Activated naive CD8-positive, alpha-beta T cell treated with anti-CD3 and anti-CD28 coated beads for 36 hours (primary cell): ENCODE results near the gene RABEP1. TPM values are rescaled to one million over a fixed set of nuclear protein-coding genes. Genes with fewer than 3 reads are reported as not detected.

Source experiments
- DNase-seq: peaks from one replicate; pipeline ENCODE4 v3.0.0; 2021
- H3K27ac Mint-ChIP-seq: one replicate; pipeline ENCODE4 v1.8.0; 2022; ENCODE audit warnings: mild to moderate bottlenecking, moderate library complexity, mixed read lengths
- H3K27me3 Mint-ChIP-seq: one replicate; pipeline ENCODE4 v1.8.0; 2022; ENCODE audit warnings: mild to moderate bottlenecking, mixed read lengths
- H3K36me3 Mint-ChIP-seq: one replicate; pipeline ENCODE4 v1.8.0; 2021; ENCODE audit warnings: mild to moderate bottlenecking, mixed read lengths
- H3K4me1 Mint-ChIP-seq: one replicate; pipeline ENCODE4 v1.8.0; 2021; ENCODE audit warnings: mixed read lengths
- H3K4me3 Mint-ChIP-seq: one replicate; pipeline ENCODE4 v1.8.0; 2022; ENCODE audit warnings: mild to moderate bottlenecking, moderate library complexity, mixed read lengths
- H3K9me3 Mint-ChIP-seq: one replicate; pipeline ENCODE4 v1.8.0; 2022; ENCODE audit warnings: mixed read lengths
- total RNA-seq, 2 experiments: library from RNA; stranded (reverse); gene quantifications; one replicate each; pipeline ENCODE4 v1.2.3, GENCODE V29; 2021

Gene RABEP1
- total RNA-seq, 2 experiments from 2014 or later: 58.4 to 61.1 TPM

DNA sequence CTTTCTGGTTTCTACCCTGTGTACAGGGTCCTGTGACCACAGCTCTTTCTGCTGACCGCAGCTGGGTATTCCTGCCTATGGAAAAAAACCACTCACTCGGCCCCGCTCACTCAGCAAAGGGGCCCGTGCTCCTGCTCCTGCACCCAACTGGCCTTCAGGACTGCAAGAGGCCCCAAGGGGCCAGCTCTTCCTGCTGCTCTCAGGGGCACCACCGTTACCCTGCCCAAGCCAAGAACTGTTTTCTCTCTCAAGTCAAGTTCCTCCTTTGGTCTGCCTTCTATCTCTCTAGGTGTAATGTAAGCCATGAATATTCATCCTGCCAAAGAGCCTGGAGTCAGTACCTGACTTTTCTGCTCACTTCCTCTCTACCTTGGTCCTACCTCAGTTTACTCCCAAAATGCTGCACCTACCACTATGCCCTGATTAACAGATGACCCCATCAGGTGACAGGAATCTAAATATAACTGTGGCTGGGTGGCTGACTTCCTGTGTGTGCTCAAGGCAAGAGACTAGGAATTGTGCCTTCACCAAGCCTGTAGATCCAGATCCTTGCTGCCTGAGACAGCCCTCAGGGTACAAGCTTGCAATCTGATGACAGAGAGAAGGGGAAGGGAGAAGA is 27.1 kb upstream of the RABEP1 start:
- Mint-ChIP-seq H3K9me3 (no peaks in the 10 kb centered on the region), H3K4me3 (no peak overlapping the region), H3K27me3 (no peaks in the 10 kb centered on the region), H3K36me3 (no peaks in the 10 kb centered on the region), H3K4me1 (peaks cover 11% of the 10 kb centered on the region), H3K27ac (no peak overlapping the region)
- DNase-seq: no peak

DNA sequence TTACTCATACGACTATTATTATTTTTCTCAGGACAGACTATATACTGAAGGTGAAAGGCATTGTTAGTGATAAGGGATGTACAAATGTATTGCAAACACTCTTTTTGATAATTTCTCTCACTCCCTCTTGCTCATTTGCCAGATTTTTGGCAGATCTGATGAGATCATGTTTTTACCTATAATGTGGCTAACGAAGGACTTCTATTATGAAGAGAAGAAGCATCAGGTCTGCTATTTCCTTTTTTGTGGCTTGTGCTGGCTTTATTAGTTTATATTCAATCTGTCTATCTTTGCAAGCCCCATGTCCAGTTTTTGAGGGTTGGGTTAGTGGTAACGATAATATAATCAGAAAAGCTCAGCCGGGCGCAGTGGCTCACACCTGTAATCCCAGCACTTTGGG is 25.0 kb upstream of the RABEP1 start:
- H3K9me3 Mint-ChIP-seq: no peaks in the 10 kb centered on the region
- H3K36me3 Mint-ChIP-seq: no peaks in the 10 kb centered on the region
- H3K27me3 Mint-ChIP-seq: no peaks in the 10 kb centered on the region
- H3K4me1 Mint-ChIP-seq: peaks cover 11% of the 10 kb centered on the region
- no peak overlapping the region for H3K4me3 Mint-ChIP-seq
- no peak overlapping the region for H3K27ac Mint-ChIP-seq
- DNase-seq: no peak

DNA sequence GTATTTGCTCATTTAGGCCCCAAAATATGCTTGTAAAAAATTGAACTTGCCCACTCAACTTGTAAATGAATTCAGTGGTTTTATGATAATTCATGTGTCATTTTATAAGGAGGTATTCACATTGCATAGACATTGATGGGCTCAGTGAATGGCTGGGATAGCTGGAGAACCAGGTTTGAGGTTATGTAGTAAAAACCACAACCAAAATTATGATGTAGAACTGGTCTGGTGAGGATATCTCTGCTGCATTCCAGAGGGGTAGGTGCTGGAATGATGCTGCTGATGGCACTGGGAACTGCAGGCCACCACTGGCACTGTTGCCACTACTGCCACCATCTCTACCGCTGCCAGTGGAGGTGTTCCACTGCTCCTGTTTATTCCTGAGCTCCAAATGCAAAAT is 21.5 kb upstream of the RABEP1 start:
- no peak for DNase-seq
- no peak overlapping the region for H3K27ac Mint-ChIP-seq
- no peaks in the 10 kb centered on the region for H3K36me3 Mint-ChIP-seq
- H3K4me3 Mint-ChIP-seq: no peak overlapping the region
- H3K27me3 Mint-ChIP-seq: no peaks in the 10 kb centered on the region
- no peaks in the 10 kb centered on the region for H3K9me3 Mint-ChIP-seq
- H3K4me1 Mint-ChIP-seq: no peaks in the 10 kb centered on the region

DNA sequence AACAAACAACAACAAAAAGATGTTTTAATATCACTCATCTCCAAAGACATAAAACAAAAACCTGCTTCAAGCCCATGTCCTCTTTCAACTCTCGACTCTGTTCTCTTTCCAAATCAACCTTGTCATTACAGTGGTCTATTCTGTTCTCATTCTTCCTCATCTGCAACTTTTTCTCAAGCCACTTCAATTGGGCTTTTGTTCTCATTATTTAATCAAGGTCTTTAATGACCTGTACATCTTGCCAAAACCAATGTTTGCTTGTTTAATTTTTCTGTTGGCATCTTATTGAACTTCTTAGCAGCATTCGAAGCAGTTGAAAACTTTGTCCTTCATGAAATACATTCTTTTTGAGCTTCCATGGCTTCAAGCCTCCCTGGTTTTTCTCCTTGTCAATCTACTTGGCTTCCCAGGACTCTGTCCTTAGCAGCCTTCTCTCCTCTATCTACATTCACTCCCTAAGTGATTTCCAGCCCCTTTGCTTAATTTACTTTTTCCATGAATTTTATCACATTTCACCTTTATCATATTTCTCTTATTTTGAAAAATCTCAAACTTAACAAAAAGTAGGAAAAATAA is 19.6 kb upstream of the RABEP1 start:
- no peaks in the 10 kb centered on the region for H3K9me3 Mint-ChIP-seq
- no peak overlapping the region for H3K4me3 Mint-ChIP-seq
- H3K27me3 Mint-ChIP-seq: no peaks in the 10 kb centered on the region
- DNase-seq: no peak
- no peaks in the 10 kb centered on the region for H3K36me3 Mint-ChIP-seq
- H3K27ac Mint-ChIP-seq: no peak overlapping the region
- no peaks in the 10 kb centered on the region for H3K4me1 Mint-ChIP-seq

DNA sequence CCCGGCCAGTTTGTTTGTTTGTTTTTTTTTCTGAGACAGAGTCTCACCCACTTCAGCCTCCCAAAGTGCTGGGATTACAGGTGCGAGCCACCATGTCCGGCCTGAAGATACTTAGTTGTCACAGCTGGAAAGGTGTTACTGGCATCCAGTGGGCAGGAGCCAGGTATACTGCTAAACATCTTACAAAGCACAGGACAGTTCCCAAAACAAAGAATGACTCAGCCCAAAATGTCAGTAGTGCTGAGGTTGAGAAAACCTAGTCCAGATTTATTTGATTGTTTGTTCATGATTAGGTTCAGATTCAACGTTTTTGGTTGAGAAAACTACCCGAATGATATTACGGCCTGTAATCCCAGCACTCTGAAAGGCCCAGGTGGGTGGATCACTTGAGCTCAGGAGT is 18.6 kb upstream of the RABEP1 start:
- H3K4me1 Mint-ChIP-seq: no peaks in the 10 kb centered on the region

DNA sequence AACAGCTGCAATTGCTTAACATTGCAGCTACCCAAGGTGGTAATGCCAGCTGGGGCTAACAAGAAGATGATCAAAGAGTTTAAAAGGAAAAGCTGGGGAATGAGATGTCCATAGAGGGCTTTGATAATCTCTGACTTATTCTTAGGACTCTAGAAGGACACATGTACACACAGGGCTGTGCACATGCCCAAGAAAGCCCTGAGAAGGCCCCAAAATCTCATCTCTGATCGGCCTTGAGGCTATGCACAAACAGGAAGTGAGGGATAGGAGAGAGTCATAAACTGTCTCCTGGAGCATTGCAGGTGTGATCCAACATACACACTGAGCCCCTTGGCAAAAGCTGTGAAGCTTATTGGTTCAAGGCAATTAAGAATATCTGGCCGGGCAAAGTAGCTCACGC is 17.2 kb upstream of the RABEP1 start:
- Mint-ChIP-seq H3K27ac (no peak overlapping the region), H3K4me3 (no peak overlapping the region), H3K27me3 (no peaks in the 10 kb centered on the region), H3K9me3 (no peaks in the 10 kb centered on the region), H3K4me1 (no peaks in the 10 kb centered on the region), H3K36me3 (no peaks in the 10 kb centered on the region)
- no peak for DNase-seq

More for the DNA sequence above, 18.6 kb upstream of the RABEP1 start:
- DNase-seq: no peak
- H3K4me3 Mint-ChIP-seq: no peak overlapping the region
- H3K27ac Mint-ChIP-seq: no peak overlapping the region
- H3K27me3 Mint-ChIP-seq: no peaks in the 10 kb centered on the region
- no peaks in the 10 kb centered on the region for H3K36me3 Mint-ChIP-seq
- H3K9me3 Mint-ChIP-seq: no peaks in the 10 kb centered on the region

DNA sequence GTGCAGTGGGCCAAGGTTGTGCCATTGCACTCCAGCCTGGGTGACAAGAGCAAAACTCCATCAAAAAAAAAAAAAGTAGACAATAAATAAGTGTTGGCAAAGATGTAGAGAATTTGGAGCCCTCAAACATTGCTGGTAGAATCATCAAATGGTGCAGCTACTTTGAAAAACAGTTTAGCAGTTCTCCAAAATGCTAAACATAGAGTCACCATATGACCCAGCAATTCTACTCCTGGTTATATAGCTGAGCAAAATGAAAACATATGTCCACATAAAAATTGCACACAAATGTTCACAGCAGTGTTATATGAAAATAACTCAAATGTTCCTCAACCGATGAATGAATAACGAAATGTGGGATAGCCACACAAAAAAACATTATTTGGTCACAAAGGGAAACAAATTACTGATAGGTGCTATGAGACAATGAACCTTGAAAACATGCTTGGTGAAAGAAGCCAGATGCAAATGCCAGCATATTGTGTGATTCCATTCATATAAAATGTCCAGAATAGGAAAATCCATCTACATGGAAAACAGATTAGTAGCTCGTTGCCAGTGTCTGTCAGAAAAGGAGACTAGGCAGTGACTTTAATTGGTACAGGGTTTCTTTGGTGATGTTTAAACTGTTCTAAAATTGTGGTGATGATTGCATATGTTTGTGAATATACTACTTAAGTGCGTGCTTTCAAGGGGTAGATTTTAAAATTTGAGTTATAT is 12.7 kb upstream of the RABEP1 start:
- Mint-ChIP-seq H3K4me3 (no peak overlapping the region), H3K27ac (no peak overlapping the region), H3K4me1 (peaks cover 11% of the 10 kb centered on the region), H3K36me3 (no peaks in the 10 kb centered on the region), H3K27me3 (no peaks in the 10 kb centered on the region), H3K9me3 (no peaks in the 10 kb centered on the region)
- no peak for DNase-seq

DNA sequence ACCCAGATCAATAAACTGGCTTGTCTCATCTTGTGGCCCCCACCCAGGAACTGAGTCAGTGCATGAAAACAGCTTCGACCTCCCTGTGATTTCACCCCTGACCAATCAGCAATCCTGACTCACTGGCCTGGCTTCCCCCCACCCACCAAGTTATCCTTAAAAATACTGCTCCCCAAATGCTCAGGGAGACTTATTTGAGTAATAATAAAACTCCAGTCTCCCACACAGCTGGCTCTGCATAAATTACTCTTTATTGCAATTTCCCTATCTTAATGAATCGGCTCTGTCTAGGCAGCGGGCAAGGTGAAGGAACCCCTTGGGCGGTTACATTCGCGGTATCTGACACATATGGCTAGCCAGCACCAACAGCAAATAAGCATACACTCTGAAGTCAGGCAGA is 9.8 kb upstream of the RABEP1 start:
- Mint-ChIP-seq H3K9me3 (no peaks in the 10 kb centered on the region), H3K4me1 (peaks cover 11% of the 10 kb centered on the region), H3K36me3 (no peaks in the 10 kb centered on the region), H3K4me3 (no peak overlapping the region), H3K27me3 (no peaks in the 10 kb centered on the region), H3K27ac (no peak overlapping the region)
- DNase-seq: no peak

DNA sequence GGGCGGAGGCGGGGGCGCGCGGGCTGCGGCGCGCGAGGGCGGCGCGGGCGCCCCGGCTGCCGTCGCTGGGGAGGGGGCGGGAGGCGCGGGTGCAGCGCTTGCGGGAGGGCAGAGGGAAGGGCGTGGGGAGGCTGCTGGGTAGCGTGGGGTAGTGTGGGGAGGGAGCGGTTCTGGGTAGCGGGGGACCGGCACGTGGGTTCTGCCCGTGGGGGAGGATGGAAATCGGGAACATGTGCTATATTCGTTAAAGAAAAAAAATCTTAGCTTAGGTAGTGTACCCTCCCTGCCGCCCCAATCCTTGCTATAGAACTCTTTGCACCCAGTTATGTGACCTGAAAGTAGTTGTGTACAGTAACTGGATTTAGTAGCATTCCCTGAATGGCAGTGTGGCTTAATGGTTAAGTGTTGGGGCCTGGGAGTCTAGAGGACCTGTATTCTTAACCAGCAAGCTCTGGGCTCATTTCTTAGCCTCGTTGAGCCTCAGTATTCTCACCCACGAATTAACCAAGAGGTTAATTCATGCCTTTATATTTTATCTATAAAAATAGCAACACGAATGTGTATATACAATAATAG is 646 bp downstream of the RABEP1 start:
- no peaks in the 10 kb centered on the region for H3K9me3 Mint-ChIP-seq
- H3K36me3 Mint-ChIP-seq: peaks cover 13% of the 10 kb centered on the region
- no peaks in the 10 kb centered on the region for H3K27me3 Mint-ChIP-seq
- H3K4me1 Mint-ChIP-seq: peaks cover 30% of the 10 kb centered on the region
- no peak for DNase-seq
- peak overlapping the region; percentile 91 for H3K4me3 Mint-ChIP-seq
- H3K27ac Mint-ChIP-seq: peak overlapping the region; percentile 95

DNA sequence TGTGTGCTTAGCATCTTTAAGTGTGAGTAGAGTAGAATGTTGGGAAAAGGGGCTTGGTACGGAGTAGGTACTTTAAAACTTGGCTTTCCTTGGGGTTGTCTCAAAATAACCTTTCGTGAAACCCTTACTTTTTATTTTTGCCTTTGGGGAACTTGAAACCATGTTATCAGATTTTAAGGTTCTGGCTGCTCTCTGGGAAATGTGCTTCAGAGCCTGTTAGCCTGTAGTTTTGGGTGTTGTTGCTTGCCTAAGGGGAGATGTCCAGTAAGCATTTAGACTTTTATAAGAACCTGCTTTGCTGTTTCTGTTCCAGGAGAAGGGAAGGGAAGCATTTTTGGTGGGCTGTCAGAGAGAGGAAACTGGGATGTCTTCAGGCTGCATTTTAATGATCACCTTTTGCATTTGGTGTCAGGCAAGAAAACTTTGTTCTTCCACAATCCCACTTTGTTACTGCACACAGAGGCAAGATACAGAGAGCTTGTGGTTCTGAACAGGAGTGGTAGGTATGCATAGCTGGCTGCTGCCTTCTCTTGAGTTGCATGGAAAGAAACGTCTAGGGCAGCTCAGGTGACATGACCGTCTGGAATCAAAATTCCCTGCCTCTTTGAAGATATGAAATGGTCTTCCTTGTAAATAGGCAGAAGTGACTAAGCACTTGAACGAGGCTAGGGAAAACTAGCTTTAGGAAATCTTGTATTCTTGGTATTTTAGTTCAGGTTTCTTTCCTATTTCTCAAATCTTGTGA is 1.7 kb downstream of the RABEP1 start:
- H3K27me3 Mint-ChIP-seq: no peaks in the 10 kb centered on the region
- H3K9me3 Mint-ChIP-seq: no peaks in the 10 kb centered on the region
- peak overlapping the region; percentile 95 for H3K27ac Mint-ChIP-seq
- no peak for DNase-seq
- peaks cover 38% of the 10 kb centered on the region for H3K4me1 Mint-ChIP-seq
- peaks cover 13% of the 10 kb centered on the region for H3K36me3 Mint-ChIP-seq
- peak overlapping the region; percentile 91 for H3K4me3 Mint-ChIP-seq

DNA sequence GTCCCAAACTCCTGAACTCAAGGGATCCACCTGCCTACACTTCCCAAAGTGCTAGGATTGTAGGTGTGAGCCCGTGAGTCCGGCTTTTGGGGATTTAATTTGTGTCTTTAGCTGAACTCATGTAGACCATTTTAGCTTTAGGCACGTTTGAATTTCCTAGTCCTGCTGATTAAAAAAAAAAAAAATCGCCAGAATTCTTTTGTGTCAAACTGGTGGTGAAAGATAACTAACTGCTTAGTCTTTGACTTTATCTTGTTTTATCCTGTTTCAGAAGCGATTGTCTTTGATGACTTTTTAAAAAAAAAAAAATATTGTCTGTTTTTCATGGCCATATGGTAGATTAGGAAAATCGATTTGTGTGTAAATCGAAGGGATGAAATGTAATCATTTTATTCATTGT is 2.6 kb downstream of the RABEP1 start:
- Mint-ChIP-seq H3K27me3 (no peaks in the 10 kb centered on the region), H3K4me1 (peaks cover 44% of the 10 kb centered on the region), H3K4me3 (no peak overlapping the region)

DNA sequence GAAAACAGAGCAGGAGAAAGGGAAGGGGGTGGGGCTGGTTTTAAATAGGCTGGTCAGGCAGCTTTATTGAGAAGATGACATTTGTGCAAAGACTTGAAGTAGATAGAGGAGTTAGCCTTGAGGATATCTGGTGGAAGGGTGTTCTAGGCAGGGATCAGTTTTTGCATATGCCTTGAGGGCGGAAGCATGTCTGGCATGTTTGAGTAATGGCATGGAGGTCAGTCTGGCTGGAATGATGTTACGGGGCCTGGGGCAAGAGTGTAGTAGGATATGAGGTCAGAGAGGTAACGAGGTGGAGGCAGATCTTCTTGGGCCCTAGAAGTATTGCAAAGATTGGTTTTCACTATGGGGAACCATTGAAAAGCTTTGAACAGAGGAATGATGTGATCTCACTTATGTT is 4.8 kb downstream of the RABEP1 start:
- Mint-ChIP-seq H3K9me3 (no peaks in the 10 kb centered on the region), H3K36me3 (peaks cover 19% of the 10 kb centered on the region), H3K4me3 (no peak overlapping the region), H3K27ac (no peak overlapping the region), H3K27me3 (no peaks in the 10 kb centered on the region), H3K4me1 (peaks cover 47% of the 10 kb centered on the region)
- DNase-seq: no peak

More for the DNA sequence above, 2.6 kb downstream of the RABEP1 start:
- no peak for DNase-seq
- peaks cover 15% of the 10 kb centered on the region for H3K36me3 Mint-ChIP-seq
- no peak overlapping the region for H3K27ac Mint-ChIP-seq
- H3K9me3 Mint-ChIP-seq: no peaks in the 10 kb centered on the region

DNA sequence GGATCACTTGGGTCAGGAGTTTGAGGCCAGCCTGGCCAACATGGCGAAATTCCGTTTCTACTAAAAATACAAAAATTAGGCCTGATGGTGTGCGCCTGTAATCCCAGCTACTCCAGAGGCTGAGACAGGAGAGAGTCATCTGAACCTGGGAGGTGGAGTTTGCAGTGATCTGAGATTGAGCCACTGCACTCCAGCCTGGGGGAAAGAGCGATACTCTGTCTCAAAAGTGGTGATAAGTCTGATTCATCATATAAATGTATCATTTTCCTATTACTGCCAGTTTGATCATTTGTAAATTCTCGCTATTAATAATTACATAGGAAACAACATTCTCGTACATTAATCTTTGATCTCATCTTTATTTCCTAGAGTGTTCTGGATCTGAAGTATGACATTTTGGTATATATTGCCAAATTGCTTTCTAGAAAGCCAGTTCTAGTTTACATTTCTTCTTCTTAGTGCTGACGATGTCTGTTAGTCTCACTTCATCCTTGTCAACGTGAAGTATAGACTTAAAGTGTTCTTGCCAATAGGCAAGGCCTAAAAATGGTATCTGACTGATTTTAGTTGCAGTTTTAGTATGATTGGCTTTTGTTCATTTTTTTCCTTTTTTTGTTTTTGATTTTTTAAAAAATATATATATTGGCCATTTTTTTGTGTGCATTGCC is 9.7 kb downstream of the RABEP1 start:
- Mint-ChIP-seq H3K4me1 (peaks cover 29% of the 10 kb centered on the region), H3K27me3 (no peaks in the 10 kb centered on the region), H3K27ac (peak overlapping the region; percentile 48), H3K9me3 (no peaks in the 10 kb centered on the region), H3K36me3 (peaks cover 10% of the 10 kb centered on the region), H3K4me3 (no peak overlapping the region)
- no peak for DNase-seq

DNA sequence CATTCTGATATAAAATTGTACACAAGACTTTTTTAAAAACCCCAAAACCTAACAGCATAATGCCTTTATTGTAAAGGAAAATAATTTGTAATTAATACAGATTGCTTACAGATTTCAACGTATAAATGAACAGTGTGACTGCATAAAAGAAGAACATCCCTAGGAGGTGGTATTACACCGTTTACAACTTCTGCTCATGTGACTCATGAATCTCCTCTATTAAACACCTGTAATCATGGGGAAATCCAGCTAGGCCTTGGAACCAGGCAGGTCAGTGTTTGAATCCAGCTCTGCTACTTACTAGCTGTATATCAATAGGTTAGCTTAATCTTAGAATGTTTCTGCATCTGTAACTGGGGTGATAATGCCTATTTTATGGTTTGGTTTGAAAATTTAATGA is 15.2 kb downstream of the RABEP1 start:
- peaks cover 30% of the 10 kb centered on the region for H3K4me1 Mint-ChIP-seq
- H3K4me3 Mint-ChIP-seq: no peak overlapping the region
- DNase-seq: no peak
- peaks cover 6% of the 10 kb centered on the region for H3K36me3 Mint-ChIP-seq
- H3K9me3 Mint-ChIP-seq: no peaks in the 10 kb centered on the region
- H3K27me3 Mint-ChIP-seq: no peaks in the 10 kb centered on the region
- no peak overlapping the region for H3K27ac Mint-ChIP-seq

DNA sequence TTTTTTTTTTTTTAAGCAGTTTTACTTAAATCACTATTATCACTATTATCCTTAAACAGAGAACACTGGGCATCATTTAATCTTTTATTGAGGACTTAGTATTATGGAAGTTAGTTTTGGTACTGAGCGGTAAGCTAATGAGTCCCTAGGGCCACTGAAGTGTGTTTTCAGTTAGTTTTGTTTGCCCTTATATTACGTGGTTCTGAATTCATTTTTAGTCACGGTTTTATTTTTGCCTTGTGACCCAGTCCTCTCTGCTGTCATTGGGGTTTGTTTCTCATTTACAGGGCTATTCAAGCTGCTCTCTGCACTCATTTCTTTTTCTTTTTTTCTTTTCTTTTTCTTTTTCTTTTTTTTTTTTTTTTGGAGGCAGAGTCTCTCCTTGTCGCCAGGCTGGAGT is 17.3 kb downstream of the RABEP1 start:
- no peaks in the 10 kb centered on the region for H3K27me3 Mint-ChIP-seq
- no peak for DNase-seq
- H3K27ac Mint-ChIP-seq: no peak overlapping the region
- H3K36me3 Mint-ChIP-seq: peaks cover 6% of the 10 kb centered on the region
- peaks cover 33% of the 10 kb centered on the region for H3K4me1 Mint-ChIP-seq
- no peaks in the 10 kb centered on the region for H3K9me3 Mint-ChIP-seq
- H3K4me3 Mint-ChIP-seq: no peak overlapping the region
